ENCODE data around the gene KY. TPM values are rescaled to one million over a fixed set of nuclear protein-coding genes. Genes with fewer than 3 reads are reported as not detected.

KY gene
- total RNA-seq, 1 experiment from 2014 or later, result not detected

GRCh38 chr3:134611516-134611915, 39.3 kb downstream of the KY start:
- no TSS peak for BruUV-seq (replicated peaks)
- ATAC-seq (no peak), DNase-seq (ENCODE audit: low read depth, low spot score) (no peak)
- Histone ChIP-seq H3K36me3 (ENCODE audit: control insufficient read depth, insufficient read depth, low read length) (no peaks in the 10 kb centered on the region), H3K4me1 (ENCODE audit: control insufficient read depth, insufficient read depth, low read length) (no peaks in the 10 kb centered on the region), H3K27ac (ENCODE audit: low read length) (no peak overlapping the region), H3K9me3 (ENCODE audit: control insufficient read depth, insufficient read depth, low read depth, low read length) (no peaks in the 10 kb centered on the region), H3K4me3 (ENCODE audit: low read depth in 2 of 2, low read length in 2 of 2) (no peak overlapping the region), H3K27me3 (ENCODE audit: control insufficient read depth, insufficient read depth, low read length) (no peaks in the 10 kb centered on the region; the same call in none of the 2 replicates)
- CTCF ChIA-PET, result no interaction called here
- POLR2A ChIA-PET, result interaction anchor here (0.5 kb wide), 1 partner anchor 139 kb away, joined by 4 read pairs; no protein-coding TSS in a partner anchor
- intact Hi-C loops (cut with micrococcal nuclease; ENCODE audit: unreplicated experiment) (no loop called here), in situ Hi-C loops (cut with HindIII; ENCODE audit: low pct_unique_long_range_greater_than_20kb, low sequenced_read_pairs) (no loop called here)
- no peak for TF ChIP-seq REST (IDR thresholded peaks at IDR 0.05; ENCODE audit: insufficient read depth in 1 of 2, low read depth in 2 of 2, low read length in 1 of 2)
- no peak for TF ChIP-seq TCF7L2 (IDR thresholded peaks at IDR 0.05; ENCODE audit: low read depth, low read length)
- no peak for TF ChIP-seq SIN3A (IDR thresholded peaks at IDR 0.05; ENCODE audit: borderline replicate concordance, insufficient read depth, low read depth, low read length)
- no peak for TF ChIP-seq POLR2AphosphoS5 (IDR thresholded peaks at IDR 0.05; ENCODE audit: low read depth, low read length)
- TF ChIP-seq CTCF (IDR thresholded peaks at IDR 0.05), result no peak

- H3K27me3 ChIP-seq (ENCODE audit: control insufficient read depth, insufficient read depth, low read length), result peaks cover 3% of the 10 kb centered on the region
- H3K27ac ChIP-seq (ENCODE audit: low read length), result no peak overlapping the region
- in situ Hi-C loops (cut with HindIII; ENCODE audit: low pct_unique_long_range_greater_than_20kb, low sequenced_read_pairs), result no loop called here
- TF ChIP-seq TCF7L2 (IDR thresholded peaks at IDR 0.05; ENCODE audit: low read depth, low read length), result no peak
- TF ChIP-seq REST (IDR thresholded peaks at IDR 0.05; ENCODE audit: insufficient read depth in 1 of 2, low read depth in 2 of 2, low read length in 1 of 2), result no peak
- no peak for TF ChIP-seq POLR2AphosphoS5 (IDR thresholded peaks at IDR 0.05; ENCODE audit: low read depth, low read length)
- no peak for TF ChIP-seq CTCF (IDR thresholded peaks at IDR 0.05)
- no peak for TF ChIP-seq SIN3A (IDR thresholded peaks at IDR 0.05; ENCODE audit: borderline replicate concordance, insufficient read depth, low read depth, low read length)
- POLR2A ChIA-PET, result no interaction called here
- no TSS peak for BruUV-seq (replicated peaks)
- H3K4me1 ChIP-seq (ENCODE audit: control insufficient read depth, insufficient read depth, low read length), result no peaks in the 10 kb centered on the region
- CTCF ChIA-PET, result no interaction called here
- intact Hi-C loops (cut with micrococcal nuclease; ENCODE audit: unreplicated experiment), result no loop called here
- no peaks in the 10 kb centered on the region for H3K9me3 ChIP-seq (ENCODE audit: control insufficient read depth, insufficient read depth, low read depth, low read length)
- no peaks in the 10 kb centered on the region for H3K36me3 ChIP-seq (ENCODE audit: control insufficient read depth, insufficient read depth, low read length)
- ATAC-seq (no peak), DNase-seq (ENCODE audit: low read depth, low spot score) (no peak)
- H3K4me3 ChIP-seq (ENCODE audit: low read depth in 2 of 2, low read length in 2 of 2), result no peak overlapping the region
Observed at GRCh38 chr3:134610432-134611385, 40.1 kb downstream of the KY start.

Data from Panc1 (cell line).